Breast epithelium (tissue), 3 donors: ENCODE measurements around the gene MMP7.

ENCODE experiments used
- POLR2A ChIP-seq: fragments of 450-650 bp; IDR thresholded peaks from one replicate; pipeline ENCODE4 v1.6.1; 2016; ENCODE audit warnings: antibody characterized with exemption, mild to moderate bottlenecking, moderate library complexity
- TF ChIP-seq, protein P1 (sequence below), 3 donors: fragments of 450-650 bp; IDR thresholded peaks; one replicate each; pipeline ENCODE4 v1.5.1; 2016 to 2017; ENCODE audit warnings: antibody characterized with exemption in 3 of 3, mild to moderate bottlenecking in 3 of 3, moderate library complexity in 3 of 3

DNA sequence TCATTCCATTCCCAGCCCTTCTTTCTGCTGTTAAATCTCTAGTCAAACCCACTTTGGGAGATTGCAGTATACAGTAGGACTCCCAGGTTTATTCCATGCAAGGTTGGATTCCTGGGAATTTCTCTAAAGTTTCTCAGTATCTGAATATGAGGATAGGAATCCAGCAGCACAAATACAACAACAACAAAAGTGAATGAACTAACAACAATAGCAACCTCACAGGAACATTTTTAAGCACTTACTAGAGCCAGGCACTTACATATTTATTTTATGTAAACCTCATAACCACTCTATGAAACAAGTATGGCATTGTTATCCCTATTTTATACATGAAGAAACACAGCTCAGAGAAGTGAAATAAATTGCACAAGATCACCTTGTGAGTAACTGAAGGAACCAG is 1.9 kb downstream of the MMP7 start:
- TF ChIP-seq, protein P1, sequence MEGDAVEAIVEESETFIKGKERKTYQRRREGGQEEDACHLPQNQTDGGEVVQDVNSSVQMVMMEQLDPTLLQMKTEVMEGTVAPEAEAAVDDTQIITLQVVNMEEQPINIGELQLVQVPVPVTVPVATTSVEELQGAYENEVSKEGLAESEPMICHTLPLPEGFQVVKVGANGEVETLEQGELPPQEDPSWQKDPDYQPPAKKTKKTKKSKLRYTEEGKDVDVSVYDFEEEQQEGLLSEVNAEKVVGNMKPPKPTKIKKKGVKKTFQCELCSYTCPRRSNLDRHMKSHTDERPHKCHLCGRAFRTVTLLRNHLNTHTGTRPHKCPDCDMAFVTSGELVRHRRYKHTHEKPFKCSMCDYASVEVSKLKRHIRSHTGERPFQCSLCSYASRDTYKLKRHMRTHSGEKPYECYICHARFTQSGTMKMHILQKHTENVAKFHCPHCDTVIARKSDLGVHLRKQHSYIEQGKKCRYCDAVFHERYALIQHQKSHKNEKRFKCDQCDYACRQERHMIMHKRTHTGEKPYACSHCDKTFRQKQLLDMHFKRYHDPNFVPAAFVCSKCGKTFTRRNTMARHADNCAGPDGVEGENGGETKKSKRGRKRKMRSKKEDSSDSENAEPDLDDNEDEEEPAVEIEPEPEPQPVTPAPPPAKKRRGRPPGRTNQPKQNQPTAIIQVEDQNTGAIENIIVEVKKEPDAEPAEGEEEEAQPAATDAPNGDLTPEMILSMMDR (IDR thresholded peaks at IDR 0.05): no peak
- no peak for TF ChIP-seq POLR2A
